ENCODE data around the gene KRTCAP2. TPM values are rescaled to one million over a fixed set of nuclear protein-coding genes. Genes with fewer than 3 reads are reported as not detected.

Gene KRTCAP2
- total and polyA plus RNA-seq, 9 donors: 96.5 to 499 (median 166) TPM

GRCh38 chr1:155134880-155135414 lies 38.2 kb downstream of the KRTCAP2 start:
- peak overlapping the region; percentile 87 to 99 for H3K27ac ChIP-seq
- no peaks in the 10 kb centered on the region for H3K9me3 ChIP-seq
- no peaks in the 10 kb centered on the region for H3K36me3 ChIP-seq
- TF ChIP-seq EP300 (IDR thresholded peaks at IDR 0.05) (peak; percentile 86), POLR2A (IDR thresholded peaks at IDR 0.05) (peak; percentile 8), CTCF (IDR thresholded peaks at IDR 0.05) (no peak)
- 0 to 2% (median 1%) methylated on average over 18 of the region's 18 CpGs for WGBS, 3 donors
- peak; percentile 87 to 95 (median 91) for DNase-seq
- H3K27me3 ChIP-seq: no peaks in the 10 kb centered on the region
- intact Hi-C loops (cut with DNase I): loop anchor here in 1 of 4 donors (5.0 kb wide), 1 partner anchor 37 kb away; the partner anchor contains the start of genes KRTCAP2 and TRIM46
- H3K4me1 ChIP-seq (ENCODE audit: insufficient read depth): peaks cover 4% of the 10 kb centered on the region
- peak overlapping the region; percentile 72 for H3K4me3 ChIP-seq

GRCh38 chr1:155134322-155134721 lies 38.8 kb downstream of the KRTCAP2 start:
- WGBS, 3 donors: 45 to 53% (median 45%) methylated on average over 1 of the region's 1 CpG
- no peak for TF ChIP-seq POLR2A (IDR thresholded peaks at IDR 0.05)
- Histone ChIP-seq H3K4me3 (no peak overlapping the region), H3K9me3 (no peaks in the 10 kb centered on the region), H3K36me3 (no peaks in the 10 kb centered on the region), H3K27ac (peak overlapping the region; percentile 87 to 99), H3K27me3 (no peaks in the 10 kb centered on the region), H3K4me1 (ENCODE audit: insufficient read depth) (peaks cover 4% of the 10 kb centered on the region)
- peak in 3 of 5 donors; percentile 38 to 48 (median 47) for DNase-seq
- intact Hi-C loops (cut with DNase I): no loop called here

- Histone ChIP-seq H3K36me3 (no peaks in the 10 kb centered on the region), H3K4me1 (ENCODE audit: insufficient read depth) (peaks cover under 1% of the 10 kb centered on the region), H3K9me3 (no peaks in the 10 kb centered on the region), H3K27me3 (no peaks in the 10 kb centered on the region), H3K27ac (peak overlapping the region in 1 of 2 donors; percentile 87), H3K4me3 (no peak overlapping the region)
- 80 to 92% (median 82%) methylated on average over 7 of the region's 7 CpGs for WGBS, 3 donors
- DNase-seq: no peak
- intact Hi-C loops (cut with DNase I): no loop called here
- no peak for TF ChIP-seq POLR2A (IDR thresholded peaks at IDR 0.05)
- no peak for TF ChIP-seq EP300 (IDR thresholded peaks at IDR 0.05)
- TF ChIP-seq CTCF (IDR thresholded peaks at IDR 0.05): no peak
Measured at GRCh38 chr1:155133799-155134281, 39.3 kb downstream of the KRTCAP2 start.

GRCh38 chr1:155131856-155132255 lies 41.2 kb downstream of the KRTCAP2 start:
- H3K9me3 ChIP-seq: no peaks in the 10 kb centered on the region
- no peak for DNase-seq
- no peaks in the 10 kb centered on the region for H3K27me3 ChIP-seq
- TF ChIP-seq POLR2A (IDR thresholded peaks at IDR 0.05) (no peak), CTCF (IDR thresholded peaks at IDR 0.05) (no peak), EP300 (IDR thresholded peaks at IDR 0.05) (no peak)
- H3K36me3 ChIP-seq: no peaks in the 10 kb centered on the region
- H3K4me3 ChIP-seq: no peak overlapping the region
- H3K4me1 ChIP-seq (ENCODE audit: insufficient read depth): peaks cover 5% of the 10 kb centered on the region
- WGBS, 3 donors: 57 to 63% (median 61%) methylated on average over 2 of the region's 2 CpGs
- no peak overlapping the region for H3K27ac ChIP-seq
- intact Hi-C loops (cut with DNase I): no loop called here

DNA sequence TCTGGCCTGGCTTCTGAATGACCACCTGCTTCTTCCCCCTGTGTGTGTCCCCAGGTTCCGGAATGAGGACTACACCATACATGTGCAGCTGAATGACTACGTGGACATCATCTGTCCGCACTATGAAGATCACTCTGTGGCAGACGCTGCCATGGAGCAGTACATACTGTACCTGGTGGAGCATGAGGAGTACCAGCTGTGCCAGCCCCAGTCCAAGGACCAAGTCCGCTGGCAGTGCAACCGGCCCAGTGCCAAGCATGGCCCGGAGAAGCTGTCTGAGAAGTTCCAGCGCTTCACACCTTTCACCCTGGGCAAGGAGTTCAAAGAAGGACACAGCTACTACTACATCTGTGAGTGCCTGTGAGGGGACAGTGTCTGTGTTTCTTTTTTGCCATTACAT lies 41.8 kb downstream of the KRTCAP2 start:
- H3K4me3 ChIP-seq: no peak overlapping the region
- H3K36me3 ChIP-seq: no peaks in the 10 kb centered on the region
- H3K27ac ChIP-seq: no peak overlapping the region
- H3K9me3 ChIP-seq: no peaks in the 10 kb centered on the region
- intact Hi-C loops (cut with DNase I): no loop called here
- WGBS, 3 donors: 90 to 92% (median 90%) methylated on average over 8 of the region's 8 CpGs
- no peak for TF ChIP-seq POLR2A (IDR thresholded peaks at IDR 0.05)
- H3K27me3 ChIP-seq: no peaks in the 10 kb centered on the region
- H3K4me1 ChIP-seq (ENCODE audit: insufficient read depth): peaks cover 10% of the 10 kb centered on the region
- no peak for DNase-seq

Data from ovary (tissue), 9 donors.